ENCODE measurements around the gene PALS2.

Gene PALS2

DNA sequence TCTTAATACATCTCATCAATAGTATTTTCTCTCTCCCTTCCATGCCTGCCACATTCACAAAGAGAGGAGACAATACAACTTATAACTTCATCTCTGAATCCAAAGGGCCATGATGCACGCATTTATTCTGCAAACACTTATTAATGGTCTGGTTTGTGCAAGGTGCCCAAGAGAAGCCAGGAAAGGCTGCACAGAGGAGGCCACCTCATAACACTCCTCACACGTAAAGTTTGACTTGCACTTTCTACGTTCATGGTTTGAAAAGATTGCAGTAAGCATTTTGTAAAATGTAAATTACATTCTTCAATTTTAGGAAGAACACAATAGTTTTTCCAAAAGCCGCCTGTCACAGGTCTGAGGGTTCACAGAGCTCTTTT, 1.2 kb upstream of the PALS2 start:
- Mint-ChIP-seq H3K36me3 (ENCODE audit: low read depth) (no peaks in the 10 kb centered on the region), H3K27ac (peak overlapping the region; percentile 89 to 95 (median 94)), H3K4me3 (peak overlapping the region; percentile 89 to 97 (median 94)), H3K9me3 (no peaks in the 10 kb centered on the region), H3K4me1 (peaks cover 17% of the 10 kb centered on the region), H3K27me3 (ENCODE audit: low read depth) (peaks cover 43% of the 10 kb centered on the region)
- TF ChIP-seq, protein P1, sequence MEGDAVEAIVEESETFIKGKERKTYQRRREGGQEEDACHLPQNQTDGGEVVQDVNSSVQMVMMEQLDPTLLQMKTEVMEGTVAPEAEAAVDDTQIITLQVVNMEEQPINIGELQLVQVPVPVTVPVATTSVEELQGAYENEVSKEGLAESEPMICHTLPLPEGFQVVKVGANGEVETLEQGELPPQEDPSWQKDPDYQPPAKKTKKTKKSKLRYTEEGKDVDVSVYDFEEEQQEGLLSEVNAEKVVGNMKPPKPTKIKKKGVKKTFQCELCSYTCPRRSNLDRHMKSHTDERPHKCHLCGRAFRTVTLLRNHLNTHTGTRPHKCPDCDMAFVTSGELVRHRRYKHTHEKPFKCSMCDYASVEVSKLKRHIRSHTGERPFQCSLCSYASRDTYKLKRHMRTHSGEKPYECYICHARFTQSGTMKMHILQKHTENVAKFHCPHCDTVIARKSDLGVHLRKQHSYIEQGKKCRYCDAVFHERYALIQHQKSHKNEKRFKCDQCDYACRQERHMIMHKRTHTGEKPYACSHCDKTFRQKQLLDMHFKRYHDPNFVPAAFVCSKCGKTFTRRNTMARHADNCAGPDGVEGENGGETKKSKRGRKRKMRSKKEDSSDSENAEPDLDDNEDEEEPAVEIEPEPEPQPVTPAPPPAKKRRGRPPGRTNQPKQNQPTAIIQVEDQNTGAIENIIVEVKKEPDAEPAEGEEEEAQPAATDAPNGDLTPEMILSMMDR (IDR thresholded peaks at IDR 0.05; ENCODE audit: unreplicated experiment in 3 of 3): no peak

DNA sequence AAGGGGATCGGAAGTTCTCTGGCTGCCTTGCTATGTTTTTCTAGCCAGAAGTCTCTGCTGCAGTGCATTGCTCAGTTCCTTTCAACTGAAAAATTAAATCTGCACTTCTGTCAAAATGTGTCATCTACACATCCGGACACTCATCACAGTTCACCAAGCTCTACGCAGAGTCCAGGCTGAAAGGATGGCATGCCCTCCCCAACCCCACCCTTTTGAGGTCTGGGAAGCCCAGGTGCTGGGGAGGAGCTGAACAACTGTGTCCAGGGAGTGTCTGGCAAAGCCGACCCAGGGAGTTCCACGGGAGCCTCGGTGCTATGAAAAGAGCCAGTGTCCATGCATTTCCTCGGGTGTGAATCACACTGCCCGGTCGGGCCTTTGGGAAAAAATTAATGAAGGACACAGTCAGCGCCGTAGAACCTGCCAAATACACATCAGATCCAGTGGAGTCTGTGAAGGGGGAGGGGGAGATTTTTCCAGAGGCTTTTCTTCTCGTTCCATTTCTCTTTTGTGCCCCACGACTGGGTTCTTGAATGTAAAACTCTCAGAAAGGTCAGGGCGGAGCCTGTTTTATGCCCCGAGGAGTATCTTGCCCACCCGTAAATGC, 757 bp upstream of the PALS2 start:
- H3K4me3 Mint-ChIP-seq: peak overlapping the region; percentile 89 to 97 (median 94)
- TF ChIP-seq, protein P1 (IDR thresholded peaks at IDR 0.05; ENCODE audit: unreplicated experiment in 3 of 3): no peak

DNA sequence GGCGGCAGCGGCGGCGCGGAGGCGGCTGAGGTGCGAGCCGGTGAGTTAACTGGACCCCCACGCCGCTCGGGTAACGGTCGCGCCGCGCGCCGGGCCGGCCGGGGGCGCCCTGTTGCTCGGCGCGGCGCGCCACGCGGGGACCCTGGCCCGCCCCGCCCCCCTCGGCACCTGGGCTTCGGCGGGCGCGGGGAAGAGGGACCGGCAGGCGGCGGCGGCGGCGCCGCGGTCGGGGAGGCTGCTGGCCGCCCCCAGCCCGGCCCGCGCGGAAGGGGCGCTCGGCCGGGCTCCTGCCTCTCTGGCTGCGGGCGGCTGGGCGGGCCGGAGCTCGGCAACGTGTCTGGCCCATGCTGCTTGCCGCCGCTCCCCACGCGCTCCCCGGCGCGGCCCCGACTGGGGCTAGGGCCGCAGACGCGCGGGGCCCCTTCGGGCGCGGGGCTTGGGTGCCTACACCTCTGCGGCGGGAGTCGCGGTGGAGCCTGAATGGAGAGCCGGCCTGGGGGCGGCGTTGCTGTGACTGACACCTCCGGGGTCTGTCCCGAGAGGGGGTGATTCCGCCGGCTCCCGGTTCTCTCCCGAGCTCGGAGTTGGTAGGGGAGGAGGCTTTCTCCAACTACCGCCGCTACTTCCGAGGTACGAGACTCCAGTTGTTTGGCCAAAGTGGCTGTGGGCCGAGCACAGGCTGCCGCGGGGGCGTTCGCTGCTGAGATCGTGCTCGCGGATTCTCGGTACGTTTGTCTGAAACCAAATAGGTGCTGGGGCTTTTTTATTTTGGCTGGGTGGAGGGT, 494 bp downstream of the PALS2 start:
- Mint-ChIP-seq H3K36me3 (ENCODE audit: low read depth) (no peaks in the 10 kb centered on the region), H3K4me3 (peak overlapping the region; percentile 96 to 99 (median 96)), H3K9me3 (no peaks in the 10 kb centered on the region), H3K27me3 (ENCODE audit: low read depth) (peaks cover 36% of the 10 kb centered on the region), H3K27ac (peak overlapping the region; percentile 60 to 93 (median 88)), H3K4me1 (peaks cover 23% of the 10 kb centered on the region)
- TF ChIP-seq, protein P1 (IDR thresholded peaks at IDR 0.05; ENCODE audit: unreplicated experiment in 3 of 3): no peak

More for the DNA sequence above, 757 bp upstream of the PALS2 start:
- Mint-ChIP-seq H3K27me3 (ENCODE audit: low read depth) (peaks cover 43% of the 10 kb centered on the region), H3K4me1 (peaks cover 17% of the 10 kb centered on the region), H3K9me3 (no peaks in the 10 kb centered on the region), H3K27ac (peak overlapping the region; percentile 89 to 95 (median 94)), H3K36me3 (ENCODE audit: low read depth) (no peaks in the 10 kb centered on the region)

DNA sequence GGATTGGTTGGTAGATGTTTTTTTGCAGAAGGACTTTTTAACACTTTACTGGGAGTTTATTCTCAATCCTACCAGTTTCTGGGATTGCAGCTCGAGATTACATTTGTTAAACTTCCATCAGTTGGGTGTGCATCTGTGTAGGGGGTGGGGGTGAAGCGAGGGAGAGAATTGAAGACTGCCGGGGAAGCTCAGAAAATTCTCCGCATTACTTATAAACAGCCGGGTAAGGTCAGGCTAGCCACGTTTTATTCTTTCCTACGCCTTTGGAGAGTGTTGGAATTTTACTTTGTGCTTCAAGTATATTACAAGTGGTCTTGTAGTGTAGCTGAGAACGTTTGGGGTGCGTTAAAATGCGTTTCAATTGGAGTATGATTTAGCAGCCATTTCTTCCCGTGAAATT, 1.1 kb downstream of the PALS2 start:
- peaks cover 23% of the 10 kb centered on the region for H3K4me1 Mint-ChIP-seq
- no peaks in the 10 kb centered on the region for H3K9me3 Mint-ChIP-seq
- no peaks in the 10 kb centered on the region for H3K36me3 Mint-ChIP-seq (ENCODE audit: low read depth)
- H3K27ac Mint-ChIP-seq: peak overlapping the region; percentile 60 to 93 (median 88)
- H3K27me3 Mint-ChIP-seq (ENCODE audit: low read depth): peaks cover 29% of the 10 kb centered on the region
- TF ChIP-seq, protein P1 (IDR thresholded peaks at IDR 0.05; ENCODE audit: unreplicated experiment in 3 of 3): no peak
- peak overlapping the region; percentile 96 to 99 (median 96) for H3K4me3 Mint-ChIP-seq

DNA sequence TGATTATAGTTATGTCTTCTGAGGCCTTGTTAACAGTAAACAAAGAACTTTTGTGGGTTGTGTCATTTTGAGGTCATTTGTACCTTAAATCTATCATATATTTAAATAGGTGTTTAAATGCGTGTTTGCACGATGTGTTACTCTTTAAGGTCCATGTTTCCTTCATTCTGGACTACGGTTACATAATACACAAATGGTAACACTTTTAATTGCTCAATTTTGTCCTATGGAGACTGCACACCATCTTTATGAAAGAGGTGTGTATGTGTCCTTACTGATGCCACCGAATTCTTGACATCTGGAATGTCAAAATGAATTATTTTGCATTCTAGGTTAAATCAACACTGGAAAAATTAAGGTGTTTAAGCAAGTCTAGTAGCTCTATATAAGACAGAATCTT, 1.7 kb downstream of the PALS2 start:
- Mint-ChIP-seq H3K27ac (peak overlapping the region in 2 of 3 experiments; percentile 60 to 93), H3K27me3 (ENCODE audit: low read depth) (peaks cover 24% of the 10 kb centered on the region), H3K9me3 (no peaks in the 10 kb centered on the region), H3K4me3 (peak overlapping the region; percentile 96 to 99 (median 96)), H3K36me3 (ENCODE audit: low read depth) (no peaks in the 10 kb centered on the region), H3K4me1 (peaks cover 23% of the 10 kb centered on the region)
- TF ChIP-seq, protein P1 (IDR thresholded peaks at IDR 0.05; ENCODE audit: unreplicated experiment in 3 of 3): no peak

Data from nephron (organoid).